GM21515 (cell line): ENCODE results near the gene PRRC2B.
"Not testable (repeated sequence)": the region's sequence is repeated elsewhere in the genome, so short reads cannot be mapped to it uniquely, and the experiment has no call there.

Experiments
- ATAC-seq: cut with Tn5 transposase; IDR thresholded peaks from one replicate; pipeline ENCODE4 v1.9.1; 2021; ENCODE audit not compliant: unreplicated experiment

PRRC2B gene

DNA sequence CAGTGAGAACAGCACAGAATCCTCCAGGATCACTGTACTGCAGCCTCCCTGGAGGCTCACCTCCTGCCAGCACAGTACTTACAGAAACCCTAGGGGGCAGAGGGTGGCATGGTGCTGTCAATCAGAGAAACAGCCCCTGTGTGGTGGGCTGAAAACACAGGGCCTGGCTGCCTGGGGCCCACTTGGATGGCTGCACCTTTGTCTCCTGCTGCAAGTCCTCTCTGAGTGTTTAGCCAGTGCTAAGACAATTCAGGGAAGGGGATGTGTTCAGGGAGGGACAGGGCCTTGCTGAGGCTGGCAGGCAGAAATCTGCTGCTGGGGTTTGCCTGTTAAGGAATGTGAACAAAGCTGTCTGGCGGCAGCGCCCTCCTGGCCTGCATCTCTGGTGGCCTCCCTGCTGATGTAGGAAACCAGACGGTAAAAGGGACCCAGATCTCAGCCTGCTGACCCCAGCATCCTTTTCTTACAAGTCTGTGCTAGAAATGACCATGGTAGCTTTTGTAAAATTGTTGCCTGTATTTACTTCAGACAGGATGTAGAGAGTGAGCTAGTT lies 39.5 kb downstream of the PRRC2B start:
- no peak for ATAC-seq

DNA sequence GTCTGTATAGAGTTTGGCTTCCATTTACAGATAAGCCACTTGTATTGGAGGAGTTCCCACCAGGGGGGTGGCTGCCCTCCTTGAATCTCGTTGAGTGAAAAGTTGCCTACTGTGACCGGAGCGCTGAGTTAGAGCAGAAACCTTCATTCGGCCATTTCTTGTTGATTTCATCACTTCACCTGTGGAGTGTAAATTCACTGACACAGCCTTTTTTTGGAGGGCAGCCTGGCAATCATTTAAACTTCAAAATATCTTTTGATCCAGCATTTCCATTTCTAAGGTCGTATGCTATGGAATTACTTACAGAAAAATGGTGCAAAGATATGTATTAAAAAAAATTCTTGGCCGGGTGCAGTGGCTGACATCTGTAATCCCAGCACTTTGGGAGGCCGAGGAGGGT lies 40.8 kb downstream of the PRRC2B start:
- ATAC-seq = no peak

DNA sequence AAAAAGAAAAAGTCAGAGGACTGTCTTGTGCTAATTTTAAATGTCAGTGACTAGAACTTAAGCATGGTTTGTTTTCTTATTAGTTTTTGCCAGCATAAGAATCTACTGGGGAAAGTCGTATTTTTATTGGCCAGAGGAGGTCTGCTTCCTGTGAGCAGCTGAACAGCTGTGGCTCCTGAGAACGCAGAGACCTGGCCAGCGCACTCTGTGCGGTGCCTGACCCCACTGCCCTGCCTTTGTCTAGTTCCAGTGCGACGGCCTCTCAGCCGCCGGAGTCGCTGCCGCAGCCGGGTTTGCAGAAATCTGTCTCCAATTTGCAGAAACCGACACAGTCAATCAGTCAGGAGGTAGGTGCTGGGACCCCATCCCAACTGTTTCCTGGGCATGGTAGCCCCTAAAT lies 42.5 kb downstream of the PRRC2B start:
- ATAC-seq = no peak

DNA sequence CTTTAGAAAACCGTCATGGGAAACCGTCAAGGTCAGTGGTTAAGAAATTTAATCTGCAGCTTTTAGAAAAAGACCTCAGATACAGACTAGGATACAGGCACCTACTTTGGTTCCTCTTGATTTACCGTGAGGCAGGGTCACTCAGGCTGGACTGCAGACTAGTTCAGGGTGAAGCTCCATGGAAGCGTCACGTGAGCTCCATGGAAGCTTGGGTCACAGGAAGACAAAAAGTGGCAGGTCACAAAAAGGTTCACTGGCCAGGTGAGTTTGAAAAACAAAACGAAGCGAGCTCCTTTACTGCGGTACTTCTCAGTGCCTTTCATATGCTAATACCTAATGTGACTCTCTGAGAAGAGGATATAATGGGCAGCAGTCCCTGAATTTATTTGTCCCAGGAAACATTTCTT lies 43.0 kb downstream of the PRRC2B start:
- no peak for ATAC-seq

DNA sequence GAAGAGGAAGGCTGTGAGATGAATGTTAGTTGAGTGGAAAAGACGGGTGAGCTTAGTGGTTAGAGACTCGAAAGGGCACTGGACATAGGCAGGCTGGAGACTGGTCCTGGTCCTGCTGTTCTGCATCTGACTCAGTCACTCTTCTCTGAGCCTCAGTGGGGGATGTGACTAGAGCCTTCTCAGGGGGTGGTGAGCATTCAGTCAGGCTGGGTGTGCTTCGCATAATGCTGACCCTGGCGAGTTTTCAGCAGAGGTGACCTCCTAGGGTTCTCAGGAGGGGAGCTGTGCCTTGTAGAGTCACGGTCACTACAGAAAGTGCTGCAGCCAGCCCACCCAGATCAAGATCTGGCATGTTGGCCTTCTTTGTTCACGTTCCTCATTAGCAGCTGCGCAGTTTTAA lies 44.3 kb downstream of the PRRC2B start:
- no peak for ATAC-seq

DNA sequence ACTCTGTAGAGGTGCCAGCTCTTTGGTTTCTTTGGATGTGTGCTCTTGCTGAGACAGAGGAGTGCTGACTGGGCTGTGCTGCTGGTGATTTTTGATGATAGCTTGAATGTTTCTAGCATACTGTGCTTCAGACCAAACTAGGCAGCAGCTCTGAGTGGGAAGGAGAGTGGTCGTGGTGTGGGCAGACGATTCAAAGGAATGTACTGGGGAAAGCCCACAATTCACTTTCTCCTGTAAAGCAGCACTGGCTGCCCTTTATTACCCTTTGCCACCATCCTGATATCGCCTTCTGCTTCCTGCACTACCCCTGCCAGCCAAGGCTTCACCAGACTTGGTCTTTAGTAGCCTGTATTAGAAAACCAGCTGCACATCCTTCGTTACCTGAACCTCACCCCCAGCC lies 45.3 kb downstream of the PRRC2B start:
- ATAC-seq = no peak

DNA sequence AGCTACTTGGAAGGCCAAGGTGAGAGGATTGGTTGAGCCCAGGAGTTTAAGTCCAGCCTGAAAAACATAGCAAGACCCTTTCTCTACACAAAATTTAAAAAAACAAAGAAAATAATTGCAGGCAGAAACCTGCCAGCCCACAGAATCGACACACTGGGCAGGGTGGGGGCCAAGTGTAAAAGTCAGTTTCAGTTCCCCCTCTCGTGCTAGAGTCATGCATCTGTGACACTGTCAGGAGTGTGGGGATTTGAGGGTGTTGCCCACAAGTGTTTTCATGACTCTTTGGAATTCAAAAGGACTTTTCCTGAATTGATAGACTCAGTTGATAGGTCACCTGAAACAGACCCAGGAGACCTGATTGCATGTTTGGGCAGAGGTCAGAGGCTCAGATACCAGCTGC lies 47.6 kb downstream of the PRRC2B start:
- no peak for ATAC-seq

DNA sequence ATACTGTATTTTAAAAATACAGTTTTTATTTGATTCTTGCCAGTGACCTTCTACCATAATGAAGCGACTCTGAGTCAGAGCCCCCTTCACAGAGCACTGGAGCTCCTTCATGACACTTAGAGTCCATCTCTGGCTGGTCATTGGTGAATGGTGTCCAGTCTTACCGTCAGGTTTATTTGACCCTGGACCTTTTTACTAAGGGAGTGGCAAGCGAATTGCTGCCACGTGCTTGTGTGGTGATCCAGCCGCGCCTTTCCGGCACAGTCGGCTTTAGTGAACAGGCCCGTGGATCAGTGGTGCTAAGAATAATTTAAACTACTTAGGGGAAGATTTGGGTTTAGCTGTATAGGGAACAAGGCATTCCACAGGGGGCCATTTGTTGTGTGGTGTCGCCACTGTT lies 48.5 kb downstream of the PRRC2B start:
- ATAC-seq = no peak

DNA sequence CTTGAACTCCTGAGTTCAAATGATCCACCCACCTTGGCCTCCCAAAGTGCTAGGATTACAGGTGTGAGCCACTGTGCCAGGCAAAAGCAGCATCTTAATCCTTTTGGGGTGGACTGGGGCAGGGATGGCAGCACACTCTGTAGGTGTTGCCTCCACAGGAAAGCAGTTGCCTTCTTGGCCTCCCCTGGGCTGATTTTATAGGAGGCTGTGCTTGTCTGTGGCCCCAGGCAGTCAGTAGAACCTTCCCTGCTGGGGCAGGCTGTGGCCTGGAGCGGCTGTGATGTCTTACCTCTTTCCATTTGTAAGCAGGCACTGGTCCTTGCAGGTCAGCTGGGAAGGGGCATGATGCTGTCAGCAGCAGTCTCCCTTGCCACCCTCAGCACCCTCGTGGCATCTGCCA lies 49.8 kb downstream of the PRRC2B start:
- no peak for ATAC-seq

DNA sequence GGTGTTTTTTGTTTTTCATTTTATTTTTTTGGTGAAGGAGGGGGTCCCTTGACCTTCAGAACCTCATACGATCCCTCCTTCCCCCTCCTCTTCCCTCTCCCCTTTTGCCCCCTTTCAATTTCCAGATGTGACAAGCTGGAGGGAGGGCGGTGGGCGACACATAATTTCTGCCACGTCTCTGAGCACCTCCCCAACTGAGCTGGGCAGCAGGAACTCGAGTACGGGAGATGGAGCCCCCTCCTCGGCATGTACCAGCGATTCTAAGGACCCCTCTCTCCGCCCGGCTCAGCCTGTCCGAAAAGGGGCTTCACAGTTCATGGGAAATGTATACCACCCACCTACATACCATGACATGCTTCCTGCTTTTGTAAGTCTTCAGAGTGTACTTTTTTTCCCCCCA lies 52.4 kb downstream of the PRRC2B start:
- no peak for ATAC-seq

DNA sequence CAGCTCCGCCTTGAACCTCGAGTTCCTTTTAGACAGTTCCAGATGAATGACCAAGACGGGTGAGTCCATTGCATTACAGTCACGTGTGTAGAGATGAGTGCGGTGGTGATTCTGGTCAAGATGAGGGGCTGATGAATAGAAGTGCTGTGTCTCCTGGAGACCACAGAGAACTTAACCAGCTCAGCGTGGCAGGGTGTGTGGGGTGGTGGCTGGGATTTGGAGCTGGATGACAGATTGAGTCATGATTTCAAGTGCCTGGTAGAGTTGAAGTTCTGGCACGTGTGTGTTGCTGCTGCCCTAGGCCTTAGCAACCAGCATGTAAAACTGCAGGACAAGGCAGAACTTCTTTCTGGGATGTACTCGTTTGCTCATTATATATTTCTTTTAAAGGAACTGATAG lies 53.3 kb downstream of the PRRC2B start:
- no peak for ATAC-seq

DNA sequence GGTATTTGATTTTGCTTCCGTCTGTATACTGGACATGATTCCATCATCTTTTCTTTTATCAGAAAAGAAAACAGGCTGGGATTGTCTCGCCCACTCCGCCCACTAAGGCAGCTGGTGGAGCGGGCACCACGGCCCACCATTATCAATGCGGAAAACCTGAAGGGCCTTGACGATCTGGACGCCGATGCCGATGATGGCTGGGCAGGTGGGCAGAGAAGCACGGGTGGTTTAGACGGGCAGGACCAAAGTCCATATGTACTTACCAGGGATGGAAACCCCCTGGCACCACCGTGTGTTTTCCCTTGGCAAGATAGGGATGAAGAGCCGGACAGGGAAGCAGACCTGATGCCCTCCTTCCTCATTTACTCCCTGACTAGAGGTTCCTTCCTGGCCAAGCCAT lies 53.7 kb downstream of the PRRC2B start:
- no peak for ATAC-seq

DNA sequence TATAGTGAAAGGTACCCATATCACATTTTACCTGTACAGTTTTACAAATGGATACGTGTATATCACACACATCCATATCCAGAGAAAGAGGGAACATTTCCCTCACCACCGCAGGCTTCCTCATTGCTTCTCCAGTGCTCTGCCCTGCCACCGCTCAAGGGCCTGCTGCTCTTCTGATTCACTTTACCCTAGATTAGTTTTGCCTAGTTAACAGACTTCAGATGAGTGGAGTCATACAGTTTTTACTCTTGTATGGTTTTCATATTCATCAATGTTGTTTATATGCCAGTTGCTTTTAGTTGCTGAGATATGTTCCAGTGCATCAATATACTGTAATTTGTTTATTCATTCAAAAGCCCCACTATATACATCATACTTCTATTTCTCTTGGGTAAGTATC lies 54.9 kb downstream of the PRRC2B start:
- ATAC-seq = no peak

DNA sequence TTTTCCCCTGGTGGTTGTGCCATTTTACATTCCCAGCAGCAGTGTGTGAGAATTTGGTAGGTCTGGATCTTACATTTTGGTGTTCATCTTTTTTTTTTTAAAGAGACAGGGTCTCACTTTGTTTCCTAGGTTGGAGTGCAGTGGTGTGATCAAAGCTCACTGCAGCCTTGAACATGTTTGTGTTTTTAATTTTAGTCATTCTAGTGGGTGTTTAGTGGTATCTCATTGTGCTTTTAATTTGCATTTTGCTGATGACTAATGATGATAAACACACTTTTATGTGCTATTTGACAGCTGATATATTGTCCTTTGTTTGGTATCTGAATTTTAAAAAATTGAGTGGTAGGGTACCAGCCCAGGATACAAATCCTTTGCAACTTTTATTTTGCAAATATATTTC lies 55.4 kb downstream of the PRRC2B start:
- no peak for ATAC-seq

DNA sequence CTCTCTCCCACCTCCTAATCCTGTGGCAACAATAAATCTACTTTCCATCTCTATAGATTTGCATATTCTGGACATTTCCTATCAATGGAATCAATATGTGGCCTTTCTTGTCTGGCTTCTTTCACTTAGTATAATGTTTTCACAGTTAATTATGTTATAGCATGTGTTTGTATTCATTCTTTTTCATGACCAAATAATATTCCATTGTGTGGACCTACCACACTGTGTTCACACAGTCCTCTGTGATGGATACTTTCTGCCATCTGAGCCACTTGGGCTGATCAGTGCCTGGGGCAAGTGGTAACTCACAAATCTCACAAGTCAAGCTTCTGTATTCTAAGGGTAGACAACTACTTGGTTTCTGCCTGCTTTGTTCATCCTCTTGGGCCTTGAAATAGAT lies 60.1 kb downstream of the PRRC2B start:
- ATAC-seq = no peak

DNA sequence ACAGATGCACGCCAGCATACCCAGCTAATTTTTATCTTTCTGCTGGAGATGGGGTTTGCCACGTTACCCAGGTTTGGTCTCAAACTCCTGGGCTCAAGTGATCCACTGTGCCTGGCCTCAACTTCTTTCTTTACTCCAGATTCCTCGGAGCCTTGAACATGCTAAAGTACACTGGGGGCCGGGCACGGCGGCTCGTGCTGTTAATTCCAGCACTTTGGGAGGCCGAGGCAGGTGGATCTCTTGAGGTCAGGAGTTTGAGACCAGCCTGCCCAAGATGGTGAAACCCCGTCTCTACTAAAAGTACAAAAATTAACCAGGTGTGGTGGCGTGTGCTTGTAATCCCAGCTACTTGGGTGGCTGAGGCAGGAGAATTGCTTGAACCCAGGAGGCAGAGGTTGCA lies 61.8 kb downstream of the PRRC2B start:
- ATAC-seq = not testable (repeated sequence)

DNA sequence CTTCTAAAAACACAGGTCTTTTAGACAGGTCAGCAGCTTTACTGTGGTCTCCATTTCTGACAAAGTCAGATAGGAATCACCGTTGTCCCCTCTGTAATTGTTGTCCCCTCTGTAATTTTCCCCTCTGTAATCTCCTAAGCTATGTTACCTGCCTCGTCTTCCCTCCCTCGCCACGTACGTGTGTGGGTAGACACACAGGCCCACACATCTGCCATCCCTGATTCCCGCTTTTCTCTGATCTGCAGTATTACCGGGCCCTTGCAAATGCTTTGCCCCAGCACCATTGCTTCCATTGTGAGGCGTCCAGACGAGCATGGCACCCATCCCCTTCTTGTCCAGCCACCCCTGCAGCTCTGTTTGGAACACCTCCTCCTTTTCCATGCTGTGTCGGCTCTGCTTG lies 63.9 kb downstream of the PRRC2B start:
- ATAC-seq = no peak

DNA sequence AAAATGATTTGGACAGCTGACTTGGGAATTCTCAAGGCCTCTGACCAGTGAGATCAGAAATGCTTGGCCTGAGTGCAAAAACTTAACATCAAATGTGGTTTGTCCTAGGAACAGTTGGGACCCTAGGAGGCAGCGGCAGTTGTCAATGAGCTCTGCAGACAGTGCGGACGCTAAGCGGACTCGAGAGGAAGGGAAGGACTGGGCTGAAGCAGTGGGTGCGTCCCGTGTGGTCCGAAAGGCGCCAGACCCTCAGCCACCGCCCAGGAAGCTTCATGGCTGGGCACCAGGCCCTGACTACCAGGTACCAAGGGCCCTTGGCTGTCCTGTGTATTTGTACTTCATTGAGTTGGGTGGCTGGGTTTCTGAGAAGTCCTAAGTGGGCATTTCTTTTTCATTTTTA lies 65.2 kb downstream of the PRRC2B start:
- no peak for ATAC-seq

DNA sequence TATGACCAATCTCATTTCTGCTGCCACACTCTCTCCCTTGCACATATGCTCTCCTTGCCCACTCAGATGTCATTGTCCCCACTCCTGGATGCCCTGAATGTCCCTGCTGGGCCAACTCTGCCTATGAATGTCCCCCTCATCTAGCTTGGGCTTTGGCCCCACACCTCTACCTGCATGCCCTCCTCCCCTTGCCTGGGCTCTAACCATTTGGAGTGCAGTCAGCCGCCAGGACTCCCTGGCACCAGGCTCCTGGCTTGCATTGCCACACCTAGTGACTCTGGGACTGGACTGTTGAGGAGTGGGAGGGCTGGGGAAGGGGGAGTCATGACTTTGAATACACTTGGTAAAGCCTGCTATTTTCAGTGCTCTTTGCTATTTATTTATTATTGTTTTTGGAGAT lies 67.3 kb downstream of the PRRC2B start:
- no peak for ATAC-seq

DNA sequence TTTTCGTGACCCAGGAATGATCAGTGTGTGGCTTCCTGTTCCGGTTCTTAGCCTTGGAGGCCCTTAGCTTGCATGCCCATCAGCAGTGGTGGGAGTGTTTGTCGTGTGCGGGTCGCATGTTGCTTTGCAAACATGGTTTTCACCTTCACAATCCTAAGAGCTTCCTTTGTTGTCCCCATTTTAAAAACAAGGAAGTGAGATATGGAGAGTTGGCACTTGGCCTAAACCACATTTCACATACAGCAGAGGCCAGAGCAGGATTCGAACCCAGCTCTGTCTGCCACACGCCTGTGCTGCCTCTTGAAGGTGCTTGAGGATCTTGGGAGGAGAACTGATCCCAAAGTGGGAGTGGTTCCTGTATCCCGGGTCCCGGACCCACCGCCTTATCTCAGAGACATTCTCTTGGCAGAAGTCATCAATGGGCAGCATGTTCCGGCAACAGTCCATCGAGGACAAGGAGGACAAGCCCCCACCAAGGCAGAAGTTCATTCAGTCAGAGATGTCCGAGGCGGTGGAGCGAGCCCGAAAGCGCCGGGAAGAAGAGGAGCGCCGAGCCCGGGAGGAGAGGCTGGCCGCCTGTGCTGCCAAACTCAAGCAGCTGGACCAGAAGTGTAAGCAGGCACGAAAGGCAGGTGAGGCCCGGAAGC lies 70.6 kb downstream of the PRRC2B start:
- ATAC-seq = no peak

DNA sequence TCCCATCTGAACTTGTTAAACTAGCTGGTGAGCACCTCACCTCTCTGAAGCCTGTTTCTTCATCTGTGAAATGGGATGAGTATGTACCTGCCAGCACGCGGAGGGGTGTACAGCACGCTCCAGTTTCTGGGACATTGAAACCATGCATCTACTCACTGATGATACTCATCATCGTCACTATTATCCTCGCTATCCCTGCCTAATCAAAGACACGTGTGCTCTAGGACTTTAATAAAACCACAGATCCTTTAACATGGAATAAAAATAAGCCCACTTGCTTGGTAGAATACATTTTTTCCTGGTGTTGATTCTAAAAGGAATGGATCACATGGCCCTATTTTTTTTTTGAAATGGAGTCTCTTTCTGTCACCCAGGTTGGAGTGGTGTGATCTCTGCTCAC lies 71.5 kb downstream of the PRRC2B start:
- ATAC-seq = no peak

DNA sequence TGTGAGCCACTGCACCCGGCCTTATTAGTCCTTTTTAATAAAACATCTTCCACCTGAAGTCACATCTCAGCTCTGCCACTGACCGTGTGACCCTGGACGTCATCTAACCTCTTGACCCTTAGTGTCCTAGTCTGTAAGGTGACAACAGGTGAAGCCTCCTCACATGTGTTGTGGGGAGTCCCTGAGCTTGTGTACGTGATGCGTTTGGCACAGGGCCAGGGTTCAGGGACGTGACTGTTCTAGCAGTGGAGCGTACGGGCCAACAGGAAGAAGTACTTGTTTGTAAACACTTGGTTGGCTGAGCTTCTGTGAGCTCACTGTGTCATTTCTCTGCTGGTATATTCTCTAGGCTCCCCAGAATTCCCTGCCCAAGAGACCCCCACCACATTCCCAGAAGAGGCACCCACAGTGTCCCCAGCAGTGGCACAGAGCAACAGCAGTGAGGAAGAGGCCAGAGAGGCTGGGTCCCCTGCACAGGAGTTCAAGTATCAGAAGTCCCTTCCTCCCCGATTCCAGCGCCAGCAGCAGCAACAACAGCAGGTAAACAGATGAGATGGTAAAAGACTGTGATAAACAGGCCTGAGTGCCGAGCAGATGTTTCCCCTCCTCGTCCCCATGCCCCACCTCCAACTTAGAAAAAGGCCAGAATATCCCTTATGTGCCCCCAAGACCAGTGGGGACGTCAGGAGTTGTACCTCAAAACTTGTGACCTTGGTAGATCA lies 73.5 kb downstream of the PRRC2B start:
- ATAC-seq = no peak

DNA sequence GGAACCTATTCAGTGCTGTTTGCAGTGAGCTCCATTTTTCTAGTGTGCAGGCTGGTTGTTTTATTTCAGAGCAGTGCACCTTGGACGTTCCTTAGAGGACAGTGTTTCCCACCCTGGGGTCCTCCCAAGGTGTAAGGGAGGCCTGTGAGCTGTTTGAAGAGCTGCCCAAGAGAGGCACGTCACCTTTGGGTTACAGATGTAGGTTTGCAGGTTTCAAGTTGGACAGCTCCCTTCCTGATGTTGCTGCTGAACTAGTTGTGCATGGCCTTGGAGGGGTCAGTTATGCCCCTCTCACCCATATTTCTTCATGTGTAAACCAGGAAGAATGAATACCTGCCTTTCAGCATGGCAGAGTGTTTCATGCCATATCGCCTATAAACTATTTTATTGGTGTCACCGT lies 74.1 kb downstream of the PRRC2B start:
- ATAC-seq = no peak
